ENCODE measurements around the gene TLE7. TPM values are rescaled to one million over a fixed set of nuclear protein-coding genes. Genes with fewer than 3 reads are reported as not detected.

TLE7 gene
- total and polyA plus RNA-seq, 3 donors from 2014 or later: 1.7 to 3.0 (median 2.4) TPM

DNA sequence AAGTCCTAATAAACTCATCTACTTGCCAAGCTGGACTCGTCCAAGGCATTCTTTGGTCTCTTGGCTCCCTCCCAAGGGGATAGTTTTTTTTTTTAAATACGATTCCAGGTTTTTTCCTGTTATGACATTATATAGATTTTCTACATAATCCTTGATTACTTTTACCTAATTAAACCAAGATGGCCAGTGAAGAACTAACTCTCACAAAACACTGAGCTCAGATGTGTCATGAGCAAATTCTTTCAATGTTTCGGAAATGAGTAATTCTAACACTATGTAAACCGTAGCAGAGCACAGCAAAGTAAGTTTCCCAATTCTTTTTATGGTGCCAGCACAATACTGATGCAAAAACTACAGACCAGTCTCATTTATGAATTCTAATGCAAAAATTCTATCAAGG, 18.4 kb upstream of the TLE7 start:
- WGBS, 2 donors: 67 to 78% methylated on average over 4 of the region's 4 CpGs
- no peak for TF ChIP-seq POLR2A (IDR thresholded peaks at IDR 0.05)
- TF ChIP-seq, protein P1, sequence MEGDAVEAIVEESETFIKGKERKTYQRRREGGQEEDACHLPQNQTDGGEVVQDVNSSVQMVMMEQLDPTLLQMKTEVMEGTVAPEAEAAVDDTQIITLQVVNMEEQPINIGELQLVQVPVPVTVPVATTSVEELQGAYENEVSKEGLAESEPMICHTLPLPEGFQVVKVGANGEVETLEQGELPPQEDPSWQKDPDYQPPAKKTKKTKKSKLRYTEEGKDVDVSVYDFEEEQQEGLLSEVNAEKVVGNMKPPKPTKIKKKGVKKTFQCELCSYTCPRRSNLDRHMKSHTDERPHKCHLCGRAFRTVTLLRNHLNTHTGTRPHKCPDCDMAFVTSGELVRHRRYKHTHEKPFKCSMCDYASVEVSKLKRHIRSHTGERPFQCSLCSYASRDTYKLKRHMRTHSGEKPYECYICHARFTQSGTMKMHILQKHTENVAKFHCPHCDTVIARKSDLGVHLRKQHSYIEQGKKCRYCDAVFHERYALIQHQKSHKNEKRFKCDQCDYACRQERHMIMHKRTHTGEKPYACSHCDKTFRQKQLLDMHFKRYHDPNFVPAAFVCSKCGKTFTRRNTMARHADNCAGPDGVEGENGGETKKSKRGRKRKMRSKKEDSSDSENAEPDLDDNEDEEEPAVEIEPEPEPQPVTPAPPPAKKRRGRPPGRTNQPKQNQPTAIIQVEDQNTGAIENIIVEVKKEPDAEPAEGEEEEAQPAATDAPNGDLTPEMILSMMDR (IDR thresholded peaks at IDR 0.05): no peak
- intact Hi-C loops (cut with DNase I; ENCODE audit: low total_unique reads): no loop called here
- H3K27ac ChIP-seq: no peak overlapping the region
- no peak overlapping the region for H3K4me3 ChIP-seq
- H3K9me3 ChIP-seq: no peaks in the 10 kb centered on the region
- no peaks in the 10 kb centered on the region for H3K27me3 ChIP-seq
- no peaks in the 10 kb centered on the region for H3K36me3 ChIP-seq (ENCODE audit: low read depth, missing control alignments)
- H3K4me1 ChIP-seq: peaks cover 7% of the 10 kb centered on the region
- no peak for DNase-seq

DNA sequence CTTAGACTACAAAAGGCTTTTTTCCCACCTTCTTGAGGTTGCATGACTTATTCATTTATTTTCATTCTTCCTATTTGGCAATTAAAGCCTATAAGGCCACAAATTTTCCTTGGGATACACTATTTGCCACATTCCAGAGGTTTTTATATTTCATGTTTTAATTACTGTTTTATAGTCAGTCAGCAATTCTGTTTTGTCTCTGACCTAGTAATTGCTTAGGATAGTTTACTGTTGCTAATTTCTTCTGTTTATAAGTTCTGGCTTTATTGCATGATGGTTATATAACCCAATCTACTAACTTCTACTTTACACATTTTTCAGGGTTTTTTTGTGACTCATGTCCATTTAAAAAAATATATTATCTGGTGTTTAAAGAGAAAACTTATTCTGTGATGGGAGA, 17.7 kb upstream of the TLE7 start:
- H3K4me1 ChIP-seq: peaks cover 7% of the 10 kb centered on the region
- no peaks in the 10 kb centered on the region for H3K36me3 ChIP-seq (ENCODE audit: low read depth, missing control alignments)
- DNase-seq: no peak
- H3K27me3 ChIP-seq: no peaks in the 10 kb centered on the region
- no peak overlapping the region for H3K4me3 ChIP-seq
- H3K9me3 ChIP-seq: no peaks in the 10 kb centered on the region
- intact Hi-C loops (cut with DNase I; ENCODE audit: low total_unique reads): no loop called here
- H3K27ac ChIP-seq: no peak overlapping the region
- no peak for TF ChIP-seq POLR2A (IDR thresholded peaks at IDR 0.05)
- TF ChIP-seq, protein P1 (IDR thresholded peaks at IDR 0.05): no peak

DNA sequence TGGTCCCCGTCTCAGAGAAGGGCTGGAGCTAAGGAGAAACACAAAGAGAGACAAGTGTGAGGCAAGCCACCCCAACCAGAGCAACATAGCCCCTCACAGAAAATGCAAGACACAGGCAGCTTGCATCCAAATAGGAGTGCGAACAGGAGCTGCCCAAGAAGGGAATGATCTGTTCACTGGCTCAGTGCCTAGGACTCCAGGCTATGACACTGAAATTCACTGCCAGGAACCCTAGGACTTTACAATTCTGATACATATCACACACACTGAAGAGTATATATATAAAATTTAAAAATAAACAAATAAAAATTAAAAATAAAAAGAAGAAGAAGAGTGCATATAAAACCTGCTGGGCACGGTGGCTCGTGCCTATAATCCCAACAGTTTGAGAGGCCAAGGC, 14.9 kb upstream of the TLE7 start:
- intact Hi-C loops (cut with DNase I; ENCODE audit: low total_unique reads): no loop called here
- Histone ChIP-seq H3K36me3 (ENCODE audit: low read depth, missing control alignments) (no peaks in the 10 kb centered on the region), H3K27ac (no peak overlapping the region), H3K4me3 (no peak overlapping the region), H3K9me3 (no peaks in the 10 kb centered on the region), H3K27me3 (no peaks in the 10 kb centered on the region), H3K4me1 (peaks cover 7% of the 10 kb centered on the region)
- DNase-seq: no peak
- 93 to 94% methylated on average over 4 of the region's 4 CpGs for WGBS, 2 donors
- TF ChIP-seq, protein P1 (IDR thresholded peaks at IDR 0.05): no peak
- no peak for TF ChIP-seq POLR2A (IDR thresholded peaks at IDR 0.05)

DNA sequence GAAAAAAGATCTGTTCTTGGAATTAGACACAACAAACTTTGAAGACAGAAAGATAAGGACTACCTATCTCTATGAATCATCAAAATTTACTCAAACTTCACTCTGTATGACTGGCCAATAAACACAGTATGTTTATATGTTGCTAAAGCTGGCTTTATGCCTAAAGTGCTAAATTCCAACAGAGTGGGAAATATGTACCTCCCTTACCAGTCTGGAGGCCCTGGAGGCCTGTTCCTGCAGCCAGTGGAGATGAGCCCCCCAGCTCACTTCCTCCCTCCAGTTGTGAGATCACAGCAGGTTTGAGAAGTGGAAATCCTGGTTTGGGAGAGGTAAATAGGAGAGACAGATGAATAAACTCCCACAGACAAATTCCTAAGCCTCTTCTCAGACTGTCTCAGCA, 11.2 kb upstream of the TLE7 start:
- H3K4me1 ChIP-seq: no peaks in the 10 kb centered on the region
- no peak overlapping the region for H3K4me3 ChIP-seq
- H3K36me3 ChIP-seq (ENCODE audit: low read depth, missing control alignments): no peaks in the 10 kb centered on the region
- TF ChIP-seq, protein P1 (IDR thresholded peaks at IDR 0.05): no peak
- H3K27ac ChIP-seq: no peak overlapping the region
- H3K27me3 ChIP-seq: no peaks in the 10 kb centered on the region
- H3K9me3 ChIP-seq: peaks cover 5% of the 10 kb centered on the region
- intact Hi-C loops (cut with DNase I; ENCODE audit: low total_unique reads): no loop called here
- no peak for DNase-seq

DNA sequence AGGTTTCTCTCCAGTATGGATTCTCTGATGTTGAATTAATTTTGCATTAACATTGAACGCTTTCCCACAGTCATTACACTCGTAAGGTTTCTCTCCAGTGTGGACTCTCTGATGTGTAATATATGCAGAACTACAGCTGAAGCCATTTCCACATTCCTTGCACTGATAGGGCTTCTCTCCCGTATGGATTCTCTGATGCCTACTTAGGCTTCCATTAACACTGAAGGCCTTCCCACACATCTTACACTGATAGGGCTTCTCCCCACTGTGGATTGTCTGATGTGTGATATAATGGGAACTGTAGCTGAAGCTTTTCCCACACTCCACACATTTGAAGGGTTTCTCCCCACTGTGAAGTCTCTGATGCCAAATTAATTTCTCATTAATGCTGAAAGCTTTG, 7.2 kb upstream of the TLE7 start:
- DNase-seq: no peak
- no peak for TF ChIP-seq POLR2A (IDR thresholded peaks at IDR 0.05)
- TF ChIP-seq, protein P1 (IDR thresholded peaks at IDR 0.05): no peak
- intact Hi-C loops (cut with DNase I; ENCODE audit: low total_unique reads): no loop called here
- Histone ChIP-seq H3K27ac (no peak overlapping the region), H3K4me3 (no peak overlapping the region), H3K9me3 (peaks cover 5% of the 10 kb centered on the region), H3K36me3 (ENCODE audit: low read depth, missing control alignments) (no peaks in the 10 kb centered on the region), H3K27me3 (no peaks in the 10 kb centered on the region), H3K4me1 (no peaks in the 10 kb centered on the region)
- 95 to 99% methylated on average over 3 of the region's 3 CpGs for WGBS, 2 donors
